Amniotic stem cell (primary cell): Measurements from ENCODE around the gene SPTB.
A peak's percentile ranks its signal among the peaks of the same experiment; 100 is the strongest.
"Not testable (repeated sequence)": the region's sequence is repeated elsewhere in the genome, so short reads cannot be mapped to it uniquely, and the experiment has no call there.

Experiments
- DNase-seq: peaks from one replicate; lab custom pipeline; 2025; lab: John Stamatoyannopoulos, UW

SPTB gene

GRCh38 chr14:64821651-64822050 lies 58.1 kb downstream of the SPTB start:
- no peak for DNase-seq

- no peak for DNase-seq
These were observed 61.6 kb downstream of the SPTB start for GRCh38 chr14:64818151-64818550.

- DNase-seq = no peak
These were observed 62.1 kb downstream of the SPTB start for GRCh38 chr14:64817631-64818030.

- DNase-seq = no peak
These were observed 63.4 kb downstream of the SPTB start for GRCh38 chr14:64816221-64816783.

GRCh38 chr14:64815257-64815656 lies 64.5 kb downstream of the SPTB start:
- no peak for DNase-seq

GRCh38 chr14:64812412-64812811 lies 67.3 kb downstream of the SPTB start:
- no peak for DNase-seq

- DNase-seq = no peak
These were observed 68.0 kb downstream of the SPTB start for GRCh38 chr14:64811676-64812075.

GRCh38 chr14:64808449-64808848 lies 71.3 kb downstream of the SPTB start:
- DNase-seq = no peak

GRCh38 chr14:64807551-64807950 lies 72.2 kb downstream of the SPTB start:
- no peak for DNase-seq

GRCh38 chr14:64806862-64807495 lies 72.7 kb downstream of the SPTB start:
- no peak for DNase-seq

GRCh38 chr14:64806202-64806861 lies 73.4 kb downstream of the SPTB start:
- peak; percentile 52 for DNase-seq

GRCh38 chr14:64805646-64806045 lies 74.1 kb downstream of the SPTB start:
- not testable (repeated sequence) for DNase-seq

GRCh38 chr14:64804754-64805260 lies 74.9 kb downstream of the SPTB start:
- DNase-seq = no peak

GRCh38 chr14:64801800-64802199 lies 77.9 kb downstream of the SPTB start:
- no peak for DNase-seq

- DNase-seq = no peak
These were observed 78.7 kb downstream of the SPTB start for GRCh38 chr14:64801046-64801445.

GRCh38 chr14:64800000-64800399 lies 79.7 kb downstream of the SPTB start:
- peak; percentile 15 for DNase-seq

- no peak for DNase-seq
These were observed 80.2 kb downstream of the SPTB start for GRCh38 chr14:64799555-64799954.

- DNase-seq = no peak
These were observed 83.3 kb downstream of the SPTB start for GRCh38 chr14:64796369-64796768.

GRCh38 chr14:64795921-64796320 lies 83.8 kb downstream of the SPTB start:
- DNase-seq = no peak

- no peak for DNase-seq
These were observed 84.5 kb downstream of the SPTB start for GRCh38 chr14:64795211-64795610.

GRCh38 chr14:64792871-64793560 lies 86.7 kb downstream of the SPTB start:
- DNase-seq = no peak

- no peak for DNase-seq
These were observed 87.5 kb downstream of the SPTB start for GRCh38 chr14:64792231-64792630.

GRCh38 chr14:64790478-64790877 lies 89.2 kb downstream of the SPTB start:
- no peak for DNase-seq
